HG02642 (cell line): Measurements from ENCODE around the gene SLC20A1.

Source experiments
- ATAC-seq: cut with Tn5 transposase; IDR thresholded peaks from one replicate; pipeline ENCODE4 v1.9.1; 2021; ENCODE audit warnings: mild to moderate bottlenecking; ENCODE audit not compliant: unreplicated experiment, poor library complexity

SLC20A1 gene

GRCh38 chr2:112625474-112626114 is 20.1 kb upstream of the SLC20A1 start:
- no peak for ATAC-seq

DNA sequence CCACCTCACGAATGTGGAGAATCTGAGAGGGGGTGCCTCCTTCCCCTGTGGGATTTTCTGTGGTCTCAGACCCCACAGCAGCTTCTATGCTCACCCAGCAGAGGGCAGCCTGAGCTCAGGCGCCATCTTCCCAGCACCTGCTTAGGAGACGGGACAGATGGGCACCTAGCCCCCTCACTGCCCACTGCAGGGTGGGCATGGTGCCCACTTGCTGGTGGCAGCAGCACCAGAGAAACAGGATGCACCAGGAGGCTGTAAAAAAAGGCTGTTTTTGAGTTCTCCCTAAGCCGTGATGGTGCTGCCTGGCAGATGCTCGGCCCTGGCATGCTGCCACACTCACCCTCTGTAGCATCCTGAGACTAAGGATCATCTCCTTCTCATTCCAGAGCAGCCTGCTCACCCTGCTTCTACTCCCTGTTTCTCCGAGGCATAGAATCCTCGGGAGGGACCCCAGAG is 19.1 kb upstream of the SLC20A1 start:
- ATAC-seq = peak; percentile 64

- ATAC-seq = no peak
These were observed 18.4 kb upstream of the SLC20A1 start for GRCh38 chr2:112627060-112628040.

- ATAC-seq = no peak
These were observed 16.5 kb upstream of the SLC20A1 start for GRCh38 chr2:112629224-112629623.

DNA sequence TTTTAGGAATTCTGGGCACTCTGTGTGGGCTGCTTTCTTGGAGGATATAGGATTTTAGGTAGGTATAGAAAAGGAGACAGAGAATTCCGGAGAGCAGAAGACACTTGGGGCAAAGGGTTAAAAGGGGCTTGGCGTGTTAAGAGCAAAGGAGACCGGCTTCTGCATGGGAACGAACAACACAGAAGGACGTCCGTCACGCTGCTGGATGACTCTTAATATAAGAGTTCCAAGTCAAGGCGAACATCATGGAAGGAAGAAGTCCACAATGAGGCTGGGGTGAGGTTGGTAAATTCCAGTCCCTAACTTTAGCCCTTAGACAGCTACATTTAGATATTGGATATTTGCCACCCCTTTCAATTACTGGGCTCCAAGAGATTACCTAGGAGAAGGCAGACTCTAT is 15.9 kb upstream of the SLC20A1 start:
- ATAC-seq = no peak

DNA sequence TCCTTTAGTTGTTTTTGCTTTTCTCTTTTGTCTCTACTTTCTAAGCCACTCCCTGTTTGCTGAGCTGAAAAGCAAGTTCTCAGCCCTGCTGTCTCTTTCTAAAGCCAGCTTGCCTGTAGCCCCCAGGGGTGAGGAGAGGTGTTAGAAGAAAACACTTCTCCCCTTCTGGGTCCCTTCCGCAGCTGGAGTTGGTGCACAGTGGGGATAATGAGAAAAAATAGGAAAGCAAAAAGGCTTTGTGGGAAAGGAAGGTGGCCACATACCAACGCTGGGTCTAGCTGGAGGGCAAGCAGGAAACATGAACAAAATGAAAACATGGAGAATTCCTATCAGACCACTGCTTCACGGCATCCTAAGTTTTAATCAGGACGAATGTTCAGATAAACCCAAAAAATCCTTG is 15.5 kb upstream of the SLC20A1 start:
- ATAC-seq = no peak

DNA sequence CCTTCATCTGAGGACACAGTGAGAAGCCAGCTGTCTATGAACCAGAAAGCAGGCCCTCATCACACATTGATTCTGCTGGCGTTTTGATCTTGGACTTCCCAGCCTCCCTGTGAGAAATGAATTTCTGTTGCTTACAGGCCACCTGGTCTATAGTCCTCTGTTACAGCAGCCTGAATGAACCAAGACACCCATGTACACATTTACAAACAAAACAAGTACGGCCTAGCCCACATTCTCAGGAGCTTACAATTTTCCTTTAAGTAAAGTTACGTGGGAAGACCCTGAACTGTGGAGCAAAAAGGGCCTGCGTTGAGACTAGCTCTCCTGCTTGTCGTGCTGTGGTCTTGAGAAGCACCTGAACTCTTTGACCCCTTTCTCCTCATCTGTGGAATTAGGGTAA is 12.0 kb upstream of the SLC20A1 start:
- no peak for ATAC-seq

DNA sequence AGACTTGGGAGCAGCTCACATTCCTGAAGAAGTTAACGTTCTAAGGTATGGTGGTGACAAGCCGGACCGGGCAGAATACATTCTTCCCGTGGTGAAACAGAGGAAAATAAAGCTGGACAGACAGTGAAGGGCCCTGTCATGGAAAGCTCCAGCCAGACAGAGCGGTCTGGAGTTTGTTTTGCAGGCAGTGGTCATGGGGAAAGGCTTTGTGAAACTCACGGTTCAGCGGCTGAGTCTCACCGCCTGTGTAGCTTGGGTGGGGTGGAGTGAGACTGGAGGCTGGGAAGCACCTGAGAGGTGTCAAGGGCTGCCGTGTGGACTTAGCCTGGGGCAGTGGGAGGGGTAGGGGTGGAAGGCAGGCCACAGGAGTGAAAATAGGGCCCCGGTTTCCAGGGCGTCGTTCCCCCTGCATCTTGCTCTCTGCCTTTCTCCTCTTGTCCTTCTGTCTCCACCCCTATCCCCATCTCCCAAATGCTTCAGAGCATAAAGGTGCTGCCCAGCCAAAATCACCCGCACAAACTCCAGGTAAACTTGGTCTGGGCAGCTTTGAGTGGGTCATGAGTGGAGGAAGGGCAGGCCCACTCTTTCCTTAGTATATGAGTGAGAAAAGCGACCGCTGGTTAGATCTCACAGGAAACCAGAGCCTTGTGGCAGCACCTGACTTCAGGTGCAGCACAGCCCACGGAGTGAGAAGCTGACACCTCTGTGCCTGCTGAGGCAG is 11.4 kb upstream of the SLC20A1 start:
- ATAC-seq = no peak

DNA sequence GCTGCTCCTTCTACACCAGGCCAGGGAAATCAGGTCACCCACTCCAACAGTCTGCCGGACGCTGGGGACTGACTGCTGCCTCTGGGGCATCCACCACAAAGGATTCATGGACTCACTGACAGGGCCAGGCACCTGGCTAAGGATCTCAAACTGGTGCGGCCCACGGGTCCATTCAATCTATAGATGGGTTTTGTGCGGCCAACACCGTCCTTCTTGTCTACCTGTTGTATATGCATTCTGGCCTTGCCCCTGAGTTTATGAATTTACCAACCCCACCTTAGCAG is 10.9 kb upstream of the SLC20A1 start:
- no peak for ATAC-seq

DNA sequence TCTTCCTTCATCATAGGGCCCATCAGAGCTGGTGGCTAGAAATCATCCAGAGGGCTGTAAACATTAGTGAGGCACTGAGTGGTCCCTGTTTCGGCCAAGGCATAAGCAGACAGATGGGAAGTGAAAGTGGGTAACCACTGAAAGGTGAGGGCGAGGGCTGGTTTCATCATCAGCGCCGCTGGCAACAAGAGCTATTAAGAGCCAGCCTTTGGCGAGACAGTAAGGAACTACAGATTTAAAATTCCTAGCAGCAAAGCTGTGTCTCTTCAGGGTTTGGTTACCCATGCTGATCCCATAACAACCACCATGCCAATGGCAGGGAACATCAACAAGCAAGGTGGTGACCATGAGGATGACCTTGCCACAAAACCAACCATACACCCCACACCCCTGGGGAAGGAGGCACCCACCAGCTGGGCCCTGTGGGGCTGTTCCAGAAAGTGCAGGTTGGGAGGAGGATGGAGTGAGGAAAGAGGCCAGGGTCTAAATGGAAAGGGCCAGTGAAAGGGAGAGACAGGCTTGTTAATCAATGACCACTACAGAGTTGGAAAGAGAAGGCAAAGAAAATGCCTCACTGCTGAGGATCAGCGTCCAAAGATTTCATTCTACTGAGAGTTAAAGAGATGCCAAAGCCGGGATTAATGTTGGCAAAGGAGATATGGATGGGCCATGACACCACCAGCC is 9.0 kb upstream of the SLC20A1 start:
- ATAC-seq = peak; percentile 91

DNA sequence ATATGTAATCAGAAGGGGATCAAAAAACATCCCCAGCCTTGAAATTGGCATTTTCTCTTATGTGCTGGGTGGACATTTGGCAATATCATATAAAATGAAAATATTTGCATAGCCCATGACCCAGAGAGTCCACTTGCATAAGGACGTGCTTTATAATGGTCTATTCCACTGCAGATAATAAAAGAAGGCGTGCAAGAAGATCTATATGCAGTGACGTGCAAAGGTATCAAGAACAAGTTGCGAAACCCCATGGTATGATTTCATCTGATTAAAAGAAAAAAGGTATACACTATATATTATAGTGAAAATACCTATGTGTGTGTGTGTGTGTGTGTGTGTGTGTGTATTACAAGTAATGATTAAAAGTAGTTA is 8.5 kb upstream of the SLC20A1 start:
- ATAC-seq = no peak

DNA sequence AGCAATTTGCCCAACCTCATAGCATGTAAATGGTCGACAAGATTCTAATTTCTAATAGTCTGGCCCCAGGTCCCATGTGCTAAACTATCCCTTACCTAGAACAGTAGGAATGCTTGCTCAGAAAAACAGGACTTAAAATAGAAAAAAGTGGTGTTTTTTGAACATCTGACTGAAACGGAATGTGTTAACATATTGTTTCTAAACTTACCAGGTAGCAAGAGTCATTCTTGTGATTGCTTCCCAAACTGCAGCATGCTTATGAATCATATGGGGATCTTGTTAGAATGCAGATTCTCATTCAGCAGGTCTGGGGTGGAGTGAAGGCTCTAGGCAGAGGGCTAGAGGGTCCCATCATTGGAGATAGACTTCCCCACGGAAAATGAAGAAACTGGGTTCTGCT is 5.8 kb upstream of the SLC20A1 start:
- ATAC-seq = no peak

DNA sequence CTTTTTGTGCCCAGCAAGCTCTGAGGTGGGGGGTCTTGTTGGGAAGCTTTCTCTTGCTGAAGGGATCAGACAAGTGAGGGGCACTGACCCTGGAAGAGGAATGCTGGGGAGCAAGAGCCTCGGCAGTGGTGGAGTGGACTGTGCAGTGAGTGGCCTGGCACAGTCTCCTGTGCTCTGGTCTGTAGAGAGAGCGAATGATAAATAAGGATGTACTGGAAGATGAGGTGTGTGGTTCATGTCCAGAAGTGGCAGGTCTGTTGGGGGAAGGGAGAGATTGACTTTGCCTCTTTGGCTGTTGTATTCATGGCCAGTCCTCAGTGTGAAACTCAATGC is 5.3 kb upstream of the SLC20A1 start:
- ATAC-seq = no peak

DNA sequence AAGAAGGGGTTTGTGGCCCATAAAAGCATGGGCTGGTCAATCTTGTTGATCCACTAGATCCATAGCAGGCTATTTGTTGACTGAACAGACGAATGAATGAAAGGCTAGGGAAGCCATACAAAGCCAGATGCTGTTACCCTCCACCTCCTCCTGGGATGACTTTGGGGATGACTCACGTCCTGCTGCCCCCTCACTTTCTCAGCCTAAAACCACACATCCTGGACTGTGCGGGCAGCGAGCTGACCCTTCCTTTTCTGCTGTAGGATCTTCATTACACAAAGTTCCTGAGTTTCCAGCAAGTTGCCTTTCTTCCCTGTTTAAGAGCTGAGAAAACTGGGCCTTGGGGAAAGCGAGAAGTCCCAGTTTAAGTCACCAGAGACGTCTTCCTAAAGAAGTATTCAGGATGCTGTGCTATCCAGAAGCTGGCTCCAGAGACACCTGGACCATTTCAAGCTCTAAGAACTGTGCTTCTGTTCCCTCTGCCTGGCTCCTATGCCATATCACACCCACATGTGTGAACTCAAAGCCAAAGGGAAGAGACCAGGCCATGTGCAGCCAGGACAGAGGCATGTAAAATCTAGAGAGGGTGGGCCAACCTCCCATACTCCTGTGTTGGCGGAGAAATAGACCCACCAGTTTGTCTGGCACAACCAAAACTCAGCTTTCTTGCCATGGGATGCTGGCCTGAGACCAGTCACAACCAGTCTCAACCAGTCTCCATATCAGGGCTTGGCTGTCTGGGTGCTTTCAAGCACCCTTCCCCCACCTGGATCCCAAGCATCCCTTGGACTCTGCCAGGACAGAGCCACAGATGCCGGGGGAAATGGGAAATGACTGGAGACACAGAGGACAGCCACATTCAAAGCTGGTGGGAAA is 4.7 kb upstream of the SLC20A1 start:
- ATAC-seq = no peak

- ATAC-seq = no peak
These were observed 4.0 kb upstream of the SLC20A1 start for GRCh38 chr2:112641701-112642100.

- ATAC-seq = no peak
These were observed 3.2 kb upstream of the SLC20A1 start for GRCh38 chr2:112642561-112642960.

- ATAC-seq = no peak
These were observed 2.8 kb upstream of the SLC20A1 start for GRCh38 chr2:112642966-112643365.

GRCh38 chr2:112643488-112643887 is 2.3 kb upstream of the SLC20A1 start:
- no peak for ATAC-seq

DNA sequence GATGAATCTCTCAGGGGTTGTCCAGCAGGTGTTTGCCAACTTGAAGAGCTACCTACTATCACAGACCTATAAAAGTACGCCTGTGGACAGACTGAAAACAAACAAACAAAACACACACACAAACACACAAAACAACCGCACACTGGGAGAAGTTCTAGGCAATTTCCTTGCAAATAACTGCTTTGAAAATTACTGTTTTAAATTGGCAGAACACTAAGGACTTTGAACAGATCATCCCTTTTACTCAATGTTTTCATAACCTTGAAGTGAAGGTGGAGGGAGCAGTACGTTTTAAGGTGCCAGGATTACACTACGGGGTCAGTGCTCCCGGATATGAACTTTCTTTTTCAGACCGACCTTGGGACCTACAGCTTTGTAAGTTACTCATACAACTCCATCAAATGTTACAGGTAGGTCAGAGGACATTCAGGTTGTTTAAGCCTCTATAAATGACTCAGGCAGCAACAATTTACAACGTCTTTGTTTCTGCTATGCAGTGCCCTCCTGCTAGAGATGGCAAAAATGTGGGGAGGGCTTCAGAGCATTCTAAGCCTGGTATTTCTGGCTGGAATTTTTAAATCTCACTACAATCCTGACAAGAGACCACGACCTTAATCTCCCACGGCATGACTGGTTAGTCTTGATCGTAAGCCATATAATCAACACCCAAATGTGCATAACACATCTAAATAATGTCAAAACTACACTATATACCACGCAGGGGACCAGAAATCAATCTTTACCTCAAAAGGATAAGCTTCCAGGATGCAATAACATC is 1.4 kb upstream of the SLC20A1 start:
- no peak for ATAC-seq
